Stimulated activated naive CD4-positive, alpha-beta T cell (primary cell): ENCODE results near the gene NLRP1.
"Not testable (repeated sequence)": the region's sequence is repeated elsewhere in the genome, so short reads cannot be mapped to it uniquely, and the experiment has no call there.

Experiments used
- DNase-seq, 6 experiments: peaks; one replicate each; lab custom pipeline; 2025; lab: John Stamatoyannopoulos, UW

The NLRP1 gene

GRCh38 chr17:5587438-5588032 lies 3.2 kb upstream of the NLRP1 start:
- DNase-seq = peak in 5 of 6 experiments; percentile 34 to 89 (median 67)

DNA sequence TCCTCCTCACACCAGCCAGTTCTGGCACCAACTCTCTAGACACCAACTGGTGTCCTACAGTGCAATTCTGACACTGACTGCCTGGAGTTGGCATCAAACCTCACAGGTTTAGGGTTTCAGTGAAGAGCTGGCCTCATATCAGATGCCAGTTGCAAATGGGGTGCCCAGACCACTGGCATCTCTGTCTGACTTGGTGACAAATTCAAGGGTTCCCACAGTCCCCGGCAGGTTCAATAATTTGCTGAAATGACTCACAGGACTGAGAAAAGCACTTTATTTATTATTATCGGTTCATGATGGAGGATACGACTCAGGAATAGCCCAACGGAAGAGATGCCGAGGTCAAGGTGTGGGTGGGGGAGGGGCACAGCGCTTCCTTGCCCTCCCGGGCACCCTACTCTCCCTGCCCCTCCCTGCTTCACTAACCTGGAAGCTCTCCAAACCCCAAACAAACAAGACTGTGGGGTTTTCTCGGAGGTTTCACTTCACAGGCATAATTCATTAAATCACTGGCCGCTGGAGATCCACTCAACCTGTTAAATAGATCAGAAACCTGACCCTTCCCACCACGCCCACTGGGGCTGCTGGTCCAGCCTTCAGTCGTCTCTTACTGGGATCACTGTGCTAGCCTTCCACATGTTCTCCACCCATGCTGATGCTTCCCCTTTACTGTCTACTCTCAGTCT lies 1.7 kb upstream of the NLRP1 start:
- no peak for DNase-seq

DNA sequence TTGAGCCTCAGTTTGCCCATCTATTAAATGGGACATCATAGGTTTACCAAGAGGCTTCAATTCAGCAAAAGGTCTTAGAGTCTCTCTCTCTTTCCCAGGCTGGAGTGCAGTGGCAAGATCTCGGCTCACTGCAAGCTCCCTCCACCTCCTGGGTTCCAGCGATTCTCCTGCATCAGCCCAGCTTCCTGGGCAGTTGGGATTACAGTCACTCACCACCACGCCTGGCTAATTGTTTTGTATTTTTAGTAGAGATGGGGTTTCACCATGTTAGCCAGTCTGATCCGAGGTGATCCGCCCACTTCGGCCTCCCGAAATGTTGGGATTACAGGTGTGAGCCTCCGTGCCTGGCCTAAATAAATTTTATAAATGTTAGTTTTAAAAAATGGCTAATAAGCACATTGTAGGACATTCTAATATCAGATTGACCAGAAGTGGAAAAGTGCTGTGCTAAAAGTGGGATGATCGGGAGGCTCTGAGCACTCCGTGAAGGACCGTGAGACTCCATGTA lies 1.0 kb upstream of the NLRP1 start:
- DNase-seq = no peak

DNA sequence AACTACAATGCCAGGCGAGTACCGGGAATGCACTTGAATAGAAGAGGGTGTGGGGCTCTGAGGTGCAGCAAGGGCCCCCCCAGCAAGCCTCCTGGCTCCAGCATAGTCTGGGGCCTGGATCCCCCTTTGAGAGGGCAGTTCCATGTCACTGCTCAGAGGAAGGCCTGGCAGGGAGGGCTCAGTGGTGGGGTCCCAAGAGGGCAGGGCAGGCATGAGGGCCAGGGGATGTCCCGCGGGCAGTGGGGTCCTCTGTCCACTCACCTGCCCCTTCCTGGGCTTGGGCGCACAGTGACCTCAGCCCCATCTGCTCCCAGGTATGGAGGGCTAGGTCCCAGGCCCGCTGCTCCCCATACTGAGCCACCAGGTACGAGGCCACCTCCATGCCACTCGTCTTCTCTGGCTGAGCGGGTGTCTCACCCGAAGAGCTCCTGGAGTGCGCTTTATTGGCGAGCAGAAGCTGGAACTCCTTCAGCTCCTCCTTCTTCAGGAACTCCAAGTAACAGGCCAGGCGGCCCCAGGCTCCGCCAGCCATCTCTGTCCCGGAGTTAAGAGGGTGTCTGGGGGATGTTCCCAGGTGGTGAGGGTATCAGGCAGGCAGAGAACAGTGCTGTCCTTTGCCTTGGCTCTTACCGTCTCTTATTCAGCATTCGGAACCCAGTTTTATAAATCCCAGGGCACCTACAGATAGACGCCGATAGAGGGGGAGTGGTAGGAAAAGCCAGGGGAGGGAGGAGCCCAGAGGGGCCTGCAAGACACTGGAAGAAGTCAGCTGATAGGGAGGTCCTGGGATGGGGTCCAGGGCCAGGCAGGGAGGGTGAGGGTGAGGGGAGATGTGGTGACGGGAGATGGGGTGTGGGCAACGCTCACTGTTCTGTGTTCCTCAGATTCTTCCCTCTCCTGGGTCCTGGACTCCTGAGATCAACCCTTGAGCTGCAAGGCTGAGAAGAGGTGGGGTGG lies 605 bp downstream of the NLRP1 start:
- peak in 1 of 6 experiments; percentile 35 for DNase-seq

GRCh38 chr17:5582209-5583185 lies 1.8 kb downstream of the NLRP1 start:
- DNase-seq = peak in 1 of 6 experiments; percentile 15

GRCh38 chr17:5581655-5582054 lies 2.7 kb downstream of the NLRP1 start:
- DNase-seq = no peak

DNA sequence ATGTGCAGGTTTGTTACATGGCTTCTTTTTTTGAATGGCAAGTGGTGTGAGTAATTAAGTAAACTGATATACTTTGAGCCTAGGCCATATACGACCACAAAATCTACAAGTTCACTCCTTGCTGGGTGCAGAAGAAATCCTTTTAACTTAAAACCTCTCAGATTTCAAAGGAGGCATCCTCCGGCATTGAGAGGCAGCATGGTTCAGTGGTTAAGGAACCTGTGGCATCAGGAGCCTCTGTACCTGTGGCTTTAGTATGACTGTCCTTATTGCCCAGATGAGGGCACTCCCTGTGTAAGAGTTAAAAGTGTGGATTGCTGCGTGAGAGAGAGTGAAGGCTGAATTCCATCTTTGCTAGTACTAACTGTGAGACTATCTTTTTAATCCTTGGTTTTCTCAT lies 3.3 kb downstream of the NLRP1 start:
- no peak for DNase-seq

- DNase-seq = no peak
Measured at GRCh38 chr17:5580367-5580766, 3.9 kb downstream of the NLRP1 start.

GRCh38 chr17:5578768-5579167 lies 5.5 kb downstream of the NLRP1 start:
- not testable (repeated sequence) for DNase-seq

GRCh38 chr17:5573017-5573416 lies 11.3 kb downstream of the NLRP1 start:
- DNase-seq = not testable (repeated sequence)

DNA sequence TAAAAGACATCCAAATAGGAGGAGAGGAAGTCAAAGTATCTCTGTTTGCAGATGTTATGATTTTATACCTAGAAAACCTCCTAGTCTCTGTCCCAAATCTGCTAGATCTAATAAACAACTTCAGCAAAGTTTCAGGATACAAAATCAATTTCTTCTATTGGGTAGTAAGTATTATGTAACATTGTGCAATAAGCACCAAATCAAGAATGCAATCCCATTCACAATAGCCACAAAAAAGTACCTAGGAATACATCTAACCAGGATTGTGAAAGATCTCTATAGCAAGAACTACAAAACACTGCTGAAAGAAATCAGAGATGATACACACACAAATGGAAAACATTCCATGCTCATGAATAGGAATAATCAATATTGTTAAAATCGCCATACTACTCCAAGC lies 13.0 kb downstream of the NLRP1 start:
- DNase-seq = no peak

- DNase-seq = no peak
Measured at GRCh38 chr17:5565808-5566207, 18.5 kb downstream of the NLRP1 start.

GRCh38 chr17:5563456-5563855 lies 20.9 kb downstream of the NLRP1 start:
- DNase-seq = no peak

DNA sequence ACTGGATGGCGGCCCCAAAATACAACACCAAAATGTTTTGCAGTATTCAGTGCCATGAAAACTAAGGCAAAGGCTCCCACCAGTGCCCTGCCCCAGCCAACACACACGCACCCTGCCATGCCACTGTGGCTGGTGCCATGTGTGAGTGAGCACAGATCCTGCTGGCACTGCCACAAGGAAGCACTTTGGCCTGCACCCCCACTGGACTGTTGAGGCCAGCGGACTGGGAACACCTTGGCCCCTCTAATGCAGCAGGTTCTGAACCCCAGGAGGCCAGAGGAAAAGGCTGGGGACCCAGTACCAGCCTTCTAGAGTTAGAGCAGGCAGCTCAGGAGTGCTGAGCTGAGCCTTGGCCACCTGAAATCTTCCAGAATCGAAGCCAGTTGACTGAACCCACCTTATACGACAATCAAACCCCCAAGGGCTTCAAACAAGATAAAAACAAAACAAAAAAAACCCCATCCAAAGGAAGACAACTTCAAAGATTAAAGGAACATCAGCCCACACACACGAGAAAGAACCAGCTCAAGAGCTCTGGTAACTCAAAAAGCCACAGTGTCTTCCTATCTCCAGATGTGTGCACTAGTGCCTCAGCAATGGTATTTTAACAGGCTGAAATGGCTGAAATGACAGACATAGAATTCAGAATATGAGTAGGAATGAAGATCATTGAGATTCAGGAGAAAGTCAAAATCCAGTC lies 21.5 kb downstream of the NLRP1 start:
- DNase-seq = no peak

GRCh38 chr17:5561736-5562571 lies 22.4 kb downstream of the NLRP1 start:
- no peak for DNase-seq

DNA sequence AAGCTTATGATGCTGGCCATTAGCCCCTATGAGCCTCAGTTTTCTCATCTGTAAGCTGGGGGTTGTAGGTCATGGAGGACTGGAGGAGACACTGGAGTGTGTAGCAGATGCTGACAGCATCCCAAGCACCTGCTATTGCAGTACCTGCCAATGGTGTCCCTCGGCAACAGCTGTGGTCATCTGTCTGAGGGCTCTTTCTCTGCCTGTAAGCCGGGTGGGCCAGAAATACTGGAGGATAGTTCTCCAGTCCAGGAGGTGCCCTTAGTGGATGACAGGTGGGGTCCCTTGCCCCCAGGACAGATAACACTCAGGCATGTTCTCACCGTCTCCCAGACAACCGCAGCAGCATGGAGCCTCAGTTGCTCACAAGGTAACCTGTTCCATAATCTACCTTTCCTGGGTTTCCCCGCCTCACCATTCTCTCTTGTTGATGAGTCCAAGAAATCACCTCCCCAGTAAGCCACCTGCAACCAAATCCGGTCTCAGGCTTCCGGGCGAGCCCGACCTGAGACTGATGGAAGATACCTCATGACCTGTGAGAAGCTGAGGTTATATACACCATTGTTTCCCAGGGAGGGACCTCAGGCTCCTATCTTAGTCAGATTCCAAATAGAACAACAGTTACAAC lies 23.8 kb downstream of the NLRP1 start:
- no peak for DNase-seq

GRCh38 chr17:5558815-5559785 lies 25.2 kb downstream of the NLRP1 start:
- DNase-seq = no peak

DNA sequence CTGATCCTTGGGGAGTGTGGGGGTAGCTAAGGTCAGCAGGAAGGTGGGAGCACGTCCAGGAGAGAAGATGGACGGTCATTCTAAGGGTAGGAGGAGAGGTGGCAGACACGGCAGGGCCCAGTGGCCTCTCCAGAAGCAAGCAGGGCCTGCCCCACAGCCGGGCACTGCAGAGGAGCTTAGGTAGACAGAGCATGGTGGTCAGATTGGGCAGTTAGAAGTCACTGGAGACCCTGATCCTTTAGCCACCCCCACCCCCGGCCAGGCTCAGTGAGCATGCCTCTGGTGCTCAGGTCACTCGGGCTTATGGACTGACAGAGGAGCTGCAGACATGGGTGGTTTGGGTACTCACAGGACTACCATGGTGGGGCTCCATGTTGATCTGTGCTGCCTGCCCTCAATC lies 26.3 kb downstream of the NLRP1 start:
- no peak for DNase-seq
